Measurements from ENCODE around the gene TTLL11.

TTLL11 gene

DNA sequence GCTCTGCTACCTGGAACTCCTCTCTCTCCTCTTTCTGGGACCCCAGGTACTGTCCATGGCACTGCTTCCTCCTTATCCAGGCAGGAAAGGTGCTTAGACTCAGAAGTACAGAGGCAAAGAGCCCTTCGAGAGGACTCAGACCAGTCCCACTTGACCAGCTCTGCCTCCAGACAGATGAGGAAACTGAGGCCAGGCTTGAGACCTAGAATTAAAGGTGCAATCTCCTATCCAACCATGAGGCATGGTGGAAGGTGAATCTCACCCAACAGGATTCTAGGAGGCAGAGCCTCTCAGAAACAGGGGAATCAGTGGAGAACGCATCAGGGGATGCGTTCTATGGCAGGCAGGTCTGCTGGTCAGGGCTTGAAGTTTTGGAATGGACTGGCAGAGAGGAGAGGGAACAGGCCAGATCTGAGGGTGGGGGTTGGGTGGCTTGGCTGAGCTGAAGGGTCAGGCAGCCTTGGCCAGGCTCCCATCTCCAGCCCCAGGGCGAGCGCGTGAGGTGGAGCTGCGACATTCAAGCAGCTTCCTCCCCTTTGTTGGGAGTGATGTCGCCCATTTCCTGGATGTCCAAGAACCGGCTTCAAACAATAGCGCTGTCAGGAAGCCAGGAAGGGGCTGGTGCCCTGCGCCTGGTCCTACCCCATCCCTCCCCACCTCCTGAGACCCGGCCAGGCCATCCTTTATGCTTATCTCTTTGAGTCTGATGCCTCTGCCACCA lies 40.3 kb upstream of the TTLL11 start:
- no peaks in the 10 kb centered on the region for H3K9me3 ChIP-seq (replicated peaks in 1 of 11)
- peaks cover 0 to 4% (median 0%) of the 10 kb centered on the region in 11 experiments; a peak in 2 of 22 replicates for H4K20me1 ChIP-seq
- H3K4me1 ChIP-seq = no peaks in the 10 kb centered on the region
- peaks cover 0 to 13% (median 9%) of the 10 kb centered on the region in 11 experiments; a peak in 14 of 22 replicates for H3K27me3 ChIP-seq
- no peak overlapping the region for H3K9ac ChIP-seq
- no peak overlapping the region for H3K27ac ChIP-seq
- H3K4me2 ChIP-seq = no peak overlapping the region
- no peaks in the 10 kb centered on the region for H3K36me3 ChIP-seq
- H3K4me3 ChIP-seq = no peak overlapping the region
- no peak for TF ChIP-seq Cebpa-rat (IDR thresholded peaks at IDR 0.05)

DNA sequence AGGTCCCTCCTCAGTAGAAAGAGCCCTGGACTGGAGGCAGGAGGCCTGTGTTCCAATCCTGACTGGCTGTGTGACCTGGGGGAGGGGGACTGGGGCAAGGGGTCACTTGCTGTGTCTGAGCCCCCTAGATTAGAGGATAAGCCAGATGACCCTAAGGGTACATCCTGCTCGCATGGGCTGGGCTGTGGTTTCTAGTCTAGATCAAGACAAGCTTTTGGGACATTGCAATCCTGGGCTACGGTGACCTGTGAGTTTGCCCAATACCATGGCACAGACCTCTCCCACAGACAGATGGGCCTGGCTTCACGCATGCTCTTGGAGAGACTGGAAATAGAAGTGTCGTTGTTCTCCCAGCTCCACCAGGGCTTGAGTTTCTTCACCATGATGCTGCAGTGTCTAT lies 39.4 kb upstream of the TTLL11 start:
- H3K9me3 ChIP-seq (replicated peaks in 1 of 11) = no peaks in the 10 kb centered on the region
- peaks cover 4 to 16% (median 14%) of the 10 kb centered on the region in 11 experiments; a peak in 21 of 22 replicates for H3K27me3 ChIP-seq

DNA sequence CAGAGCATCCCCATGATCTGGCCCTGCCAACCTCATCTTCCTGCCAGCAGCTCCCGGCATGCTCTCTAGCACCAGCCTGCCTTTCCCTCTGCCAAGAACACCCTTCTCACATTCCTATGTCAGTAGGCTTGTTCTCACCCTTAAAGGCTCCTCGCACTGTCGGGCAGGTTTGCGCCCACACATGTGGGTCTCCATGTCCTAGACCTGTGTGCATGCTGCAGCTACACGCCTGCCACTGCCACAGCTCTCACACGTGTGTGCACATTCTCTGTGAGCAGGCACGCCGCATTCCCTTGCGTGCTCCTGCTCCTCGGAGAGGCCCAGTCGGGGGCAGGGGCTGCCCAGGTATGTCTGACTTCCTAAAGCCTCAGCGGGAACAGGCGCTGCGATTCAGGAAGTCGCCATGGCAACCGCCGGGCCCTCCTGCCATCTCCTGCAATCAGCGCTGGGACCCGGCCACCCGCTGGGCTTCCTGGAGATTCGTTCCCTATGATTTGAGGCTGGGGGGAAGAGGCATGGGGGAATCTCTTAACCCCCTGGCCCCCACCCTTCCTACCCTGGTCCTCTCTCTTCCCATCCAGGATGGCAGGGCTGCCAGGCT lies 38.4 kb upstream of the TTLL11 start:
- Histone ChIP-seq H3K27me3 (peaks cover 14 to 27% (median 24%) of the 10 kb centered on the region in 11 experiments), H3K4me1 (peaks cover 0 to 2% (median 0%) of the 10 kb centered on the region in 10 experiments; a peak in 1 of 20 replicates), H3K9ac (no peak overlapping the region), H4K20me1 (peaks cover 0 to 4% (median 0%) of the 10 kb centered on the region in 11 experiments; a peak in 2 of 22 replicates), H3K9me3 (replicated peaks in 1 of 11) (no peaks in the 10 kb centered on the region), H3K36me3 (no peaks in the 10 kb centered on the region), H3K27ac (no peak overlapping the region), H3K4me2 (no peak overlapping the region), H3K4me3 (no peak overlapping the region)
- no peak for TF ChIP-seq Cebpa-rat (IDR thresholded peaks at IDR 0.05)

More for the DNA sequence above, 39.4 kb upstream of the TTLL11 start:
- Histone ChIP-seq H3K36me3 (no peaks in the 10 kb centered on the region), H3K27ac (no peak overlapping the region), H3K4me2 (no peak overlapping the region), H4K20me1 (peaks cover 0 to 4% (median 0%) of the 10 kb centered on the region in 11 experiments; a peak in 2 of 22 replicates), H3K9ac (no peak overlapping the region), H3K4me1 (no peaks in the 10 kb centered on the region), H3K4me3 (no peak overlapping the region)
- TF ChIP-seq Cebpa-rat (IDR thresholded peaks at IDR 0.05) = no peak

- Histone ChIP-seq H3K27me3 (peaks cover 21 to 33% (median 31%) of the 10 kb centered on the region in 11 experiments), H3K9me3 (replicated peaks in 1 of 11) (no peaks in the 10 kb centered on the region), H3K9ac (no peak overlapping the region), H3K36me3 (no peaks in the 10 kb centered on the region), H3K4me3 (no peak overlapping the region), H3K4me1 (peaks cover 0 to 6% (median 0%) of the 10 kb centered on the region in 10 experiments; a peak in 1 of 20 replicates), H4K20me1 (peaks cover 0 to 5% (median 0%) of the 10 kb centered on the region in 11 experiments; a peak in 3 of 22 replicates), H3K4me2 (no peak overlapping the region), H3K27ac (no peak overlapping the region)
- TF ChIP-seq Cebpa-rat (IDR thresholded peaks at IDR 0.05) = no peak
Measured at GRCh38 chr9:122130837-122131236, 37.7 kb upstream of the TTLL11 start.

DNA sequence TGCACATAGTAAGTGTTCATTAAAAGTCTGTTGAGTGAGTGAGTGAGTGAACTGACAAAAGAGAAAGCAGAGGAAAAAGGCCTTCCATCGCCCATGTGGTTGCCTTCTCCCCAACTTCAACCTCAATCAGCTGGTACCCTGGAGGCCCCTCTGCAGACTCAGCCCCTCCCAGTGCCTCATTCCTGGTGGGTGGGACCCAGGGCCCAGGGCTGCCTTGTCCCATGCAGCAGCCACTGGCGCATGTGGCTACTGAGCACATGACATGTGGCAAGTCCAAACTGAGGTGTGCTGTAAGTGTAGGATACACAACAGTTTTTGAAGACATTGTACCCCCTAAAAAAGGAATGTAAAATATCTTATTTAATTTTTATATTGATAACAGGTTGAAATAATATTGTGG lies 36.9 kb upstream of the TTLL11 start:
- no peak overlapping the region for H3K4me2 ChIP-seq
- H3K9ac ChIP-seq = no peak overlapping the region
- no peaks in the 10 kb centered on the region for H3K36me3 ChIP-seq
- H3K9me3 ChIP-seq (replicated peaks in 1 of 11) = no peaks in the 10 kb centered on the region
- peaks cover 26 to 40% (median 37%) of the 10 kb centered on the region in 11 experiments for H3K27me3 ChIP-seq
- no peak for TF ChIP-seq Cebpa-rat (IDR thresholded peaks at IDR 0.05)
- H3K4me3 ChIP-seq = no peak overlapping the region
- H3K4me1 ChIP-seq = peaks cover 0 to 6% (median 0%) of the 10 kb centered on the region in 10 experiments; a peak in 1 of 20 replicates
- H4K20me1 ChIP-seq = peaks cover 0 to 10% (median 0%) of the 10 kb centered on the region in 11 experiments; a peak in 3 of 22 replicates
- H3K27ac ChIP-seq = no peak overlapping the region

DNA sequence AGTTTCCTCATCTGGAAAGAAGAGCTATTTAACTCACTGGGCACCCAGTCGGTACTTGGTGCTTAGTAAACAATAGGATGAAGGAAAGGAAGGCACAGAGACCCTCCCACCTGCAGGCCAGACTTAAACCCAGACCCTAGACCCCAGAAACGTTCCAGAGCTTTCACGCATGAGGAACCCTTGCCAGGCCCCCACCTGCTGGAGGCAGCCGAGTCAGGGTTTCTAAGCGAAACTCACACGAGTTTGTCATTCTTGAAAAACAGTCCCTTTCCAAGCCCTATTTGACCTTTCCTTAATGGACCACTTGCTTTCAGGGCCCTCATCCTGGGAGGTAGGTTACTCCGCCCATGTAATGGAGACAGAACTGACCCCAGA lies 35.8 kb upstream of the TTLL11 start:
- H4K20me1 ChIP-seq = peaks cover 0 to 10% (median 0%) of the 10 kb centered on the region in 11 experiments; a peak in 3 of 22 replicates
- no peak for TF ChIP-seq Cebpa-rat (IDR thresholded peaks at IDR 0.05)
- no peaks in the 10 kb centered on the region for H3K36me3 ChIP-seq
- peaks cover 26 to 40% (median 37%) of the 10 kb centered on the region in 11 experiments for H3K27me3 ChIP-seq
- no peak overlapping the region for H3K9ac ChIP-seq
- no peak overlapping the region for H3K4me2 ChIP-seq
- H3K4me3 ChIP-seq = no peak overlapping the region
- H3K27ac ChIP-seq = no peak overlapping the region
- H3K4me1 ChIP-seq = peaks cover 0 to 6% (median 0%) of the 10 kb centered on the region in 10 experiments; a peak in 1 of 20 replicates
- H3K9me3 ChIP-seq (replicated peaks in 1 of 11) = no peaks in the 10 kb centered on the region

DNA sequence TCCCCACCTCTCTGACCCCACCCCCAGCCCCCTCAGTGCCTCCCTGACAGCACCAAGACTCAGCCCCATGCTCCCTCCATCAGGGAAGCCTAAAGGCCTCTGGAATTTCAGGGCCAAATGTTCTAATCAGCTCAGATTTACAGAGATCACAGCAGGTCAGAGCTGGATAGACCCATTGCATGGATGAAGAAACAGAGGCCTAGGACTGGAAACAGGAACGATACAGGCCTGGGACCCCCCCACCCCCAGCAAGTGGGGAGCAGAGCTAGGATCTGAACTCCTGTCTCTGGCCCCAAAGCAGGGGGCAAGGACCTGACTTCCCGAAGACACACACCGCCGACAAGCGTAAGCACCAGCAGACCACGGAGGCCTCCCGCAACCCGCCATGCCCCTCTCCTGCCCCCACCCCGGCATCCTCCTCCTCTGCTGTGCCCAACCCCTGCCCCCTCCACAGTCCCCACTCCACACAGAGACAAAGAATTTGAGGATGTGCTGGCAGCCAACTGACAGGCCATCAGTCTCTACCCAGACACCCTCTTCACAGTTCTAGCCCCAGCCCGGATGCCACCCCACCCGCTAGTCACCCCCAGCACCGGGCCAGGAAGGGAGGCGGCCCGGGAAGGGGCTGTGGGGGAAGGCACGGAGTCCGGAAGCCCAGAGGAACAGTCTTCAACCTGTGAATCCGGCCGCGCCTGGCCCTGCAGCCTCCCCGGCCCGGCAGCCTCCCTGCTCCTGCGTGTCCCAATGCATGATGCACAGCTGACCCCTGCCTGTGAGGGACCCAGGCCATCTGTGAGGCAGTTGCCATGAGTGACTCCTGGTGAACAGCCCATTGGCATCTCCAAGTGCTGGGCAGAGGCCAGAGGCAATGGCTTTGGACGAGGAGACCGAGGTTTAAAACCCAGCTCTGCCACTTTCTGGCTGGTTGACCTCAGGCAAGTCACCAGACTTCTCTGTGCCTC lies 35.2 kb upstream of the TTLL11 start:
- H3K4me2 ChIP-seq = no peak overlapping the region
- H3K27ac ChIP-seq = no peak overlapping the region
- no peaks in the 10 kb centered on the region for H3K9me3 ChIP-seq (replicated peaks in 1 of 11)
- no peaks in the 10 kb centered on the region for H3K36me3 ChIP-seq
- peaks cover 26 to 40% (median 37%) of the 10 kb centered on the region in 11 experiments for H3K27me3 ChIP-seq
- H3K4me3 ChIP-seq = no peak overlapping the region
- no peak for TF ChIP-seq Cebpa-rat (IDR thresholded peaks at IDR 0.05)
- no peak overlapping the region for H3K9ac ChIP-seq
- H3K4me1 ChIP-seq = peaks cover 0 to 6% (median 0%) of the 10 kb centered on the region in 10 experiments; a peak in 1 of 20 replicates
- peaks cover 0 to 10% (median 0%) of the 10 kb centered on the region in 11 experiments; a peak in 3 of 22 replicates for H4K20me1 ChIP-seq

DNA sequence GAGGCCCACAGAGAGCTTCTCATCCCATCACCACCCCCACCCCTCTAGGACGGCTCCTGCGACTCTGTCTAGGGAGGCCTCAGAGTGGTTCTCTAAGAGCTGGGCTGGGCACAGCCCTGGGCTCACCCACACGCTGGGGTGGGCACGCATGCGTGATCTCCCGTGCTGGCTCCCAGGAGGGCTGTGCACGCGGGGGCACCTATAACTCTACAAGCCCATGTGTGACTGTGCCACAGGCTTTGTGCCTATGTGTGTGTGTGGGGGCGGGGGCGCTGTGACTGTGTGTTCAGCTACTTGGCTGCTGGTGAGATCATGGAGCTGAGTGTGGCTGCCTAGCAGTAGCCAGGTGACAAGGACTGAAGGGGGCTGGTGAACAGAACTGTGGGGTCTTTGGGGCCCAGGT lies 34.3 kb upstream of the TTLL11 start:
- Histone ChIP-seq H3K4me1 (peaks cover 0 to 6% (median 0%) of the 10 kb centered on the region in 10 experiments; a peak in 1 of 20 replicates), H3K36me3 (no peaks in the 10 kb centered on the region), H3K4me3 (no peak overlapping the region), H3K27me3 (peaks cover 26 to 40% (median 37%) of the 10 kb centered on the region in 11 experiments), H4K20me1 (peaks cover 0 to 10% (median 0%) of the 10 kb centered on the region in 11 experiments; a peak in 3 of 22 replicates), H3K9me3 (replicated peaks in 1 of 11) (no peaks in the 10 kb centered on the region), H3K9ac (no peak overlapping the region), H3K4me2 (no peak overlapping the region), H3K27ac (no peak overlapping the region)
- TF ChIP-seq Cebpa-rat (IDR thresholded peaks at IDR 0.05) = no peak

All from BLaER1 treated with 17β-estradiol and CSF1 and Interleukin-3, amounts not matched to agents 10 nM and 100 nM (cell line).